PFSK-1 (cell line): ENCODE results near the gene ADGB.

Experiments used
- FOXP2 ChIP-seq: optimal IDR thresholded peaks from 2 replicates; pipeline ENCODE3; 2011; ENCODE audit warnings: borderline replicate concordance, control low read depth, inconsistent platforms; ENCODE audit not compliant: insufficient read depth; ENCODE audit errors: extremely low read length, extremely low read depth
- POLR2AphosphoS5 ChIP-seq: IDR thresholded peaks from 2 replicates; pipeline ENCODE4 v1.6.1; 2012; ENCODE audit warnings: low read depth, mild to moderate bottlenecking, control low read depth, low read length, moderate library complexity
- SIN3A ChIP-seq: IDR thresholded peaks from 2 replicates; pipeline ENCODE4 v1.6.1; 2012; ENCODE audit warnings: mild to moderate bottlenecking, low read length, moderate library complexity, borderline replicate concordance; ENCODE audit not compliant: insufficient read depth
- TAF1 ChIP-seq: IDR thresholded peaks from 2 replicates; pipeline ENCODE4 v1.6.1; 2012; ENCODE audit warnings: low read length, control low read depth, borderline replicate concordance; ENCODE audit not compliant: insufficient read depth
- TF ChIP-seq, protein P1 (sequence below), 2 experiments: IDR thresholded peaks; 2 replicates each; pipeline versions ENCODE4 v1.6.1 to v1.8.0; 2011 to 2012; ENCODE audit warnings: low read depth in 2 of 2, low read length in 2 of 2, control low read depth in 1 of 2, inconsistent platforms in 1 of 2, mild to moderate bottlenecking in 1 of 2, moderate library complexity in 1 of 2; ENCODE audit not compliant: insufficient read depth in 1 of 2

Gene ADGB

DNA sequence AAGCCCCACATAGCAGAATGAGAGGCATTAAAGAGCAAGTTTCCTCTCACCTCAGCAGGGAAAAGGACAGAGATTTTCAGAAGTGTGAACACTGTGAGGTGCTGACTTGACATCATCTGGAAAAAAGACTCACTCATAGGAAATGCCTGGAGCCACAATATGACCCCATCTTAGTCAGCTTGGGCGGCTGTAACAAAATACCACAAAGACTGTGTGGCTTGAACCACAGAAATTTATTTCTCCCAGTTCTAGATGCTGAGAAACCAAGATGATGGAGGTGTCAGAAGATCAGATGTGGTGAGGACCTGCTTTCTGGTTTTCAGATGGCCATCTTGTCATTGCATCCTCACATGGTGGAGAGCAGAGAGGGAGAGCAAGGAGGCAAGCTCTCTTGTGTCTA is 253.1 kb downstream of the ADGB start:
- TF ChIP-seq TAF1 (no peak), POLR2AphosphoS5 (no peak), FOXP2 (no peak), SIN3A (no peak)
- TF ChIP-seq, protein P1, sequence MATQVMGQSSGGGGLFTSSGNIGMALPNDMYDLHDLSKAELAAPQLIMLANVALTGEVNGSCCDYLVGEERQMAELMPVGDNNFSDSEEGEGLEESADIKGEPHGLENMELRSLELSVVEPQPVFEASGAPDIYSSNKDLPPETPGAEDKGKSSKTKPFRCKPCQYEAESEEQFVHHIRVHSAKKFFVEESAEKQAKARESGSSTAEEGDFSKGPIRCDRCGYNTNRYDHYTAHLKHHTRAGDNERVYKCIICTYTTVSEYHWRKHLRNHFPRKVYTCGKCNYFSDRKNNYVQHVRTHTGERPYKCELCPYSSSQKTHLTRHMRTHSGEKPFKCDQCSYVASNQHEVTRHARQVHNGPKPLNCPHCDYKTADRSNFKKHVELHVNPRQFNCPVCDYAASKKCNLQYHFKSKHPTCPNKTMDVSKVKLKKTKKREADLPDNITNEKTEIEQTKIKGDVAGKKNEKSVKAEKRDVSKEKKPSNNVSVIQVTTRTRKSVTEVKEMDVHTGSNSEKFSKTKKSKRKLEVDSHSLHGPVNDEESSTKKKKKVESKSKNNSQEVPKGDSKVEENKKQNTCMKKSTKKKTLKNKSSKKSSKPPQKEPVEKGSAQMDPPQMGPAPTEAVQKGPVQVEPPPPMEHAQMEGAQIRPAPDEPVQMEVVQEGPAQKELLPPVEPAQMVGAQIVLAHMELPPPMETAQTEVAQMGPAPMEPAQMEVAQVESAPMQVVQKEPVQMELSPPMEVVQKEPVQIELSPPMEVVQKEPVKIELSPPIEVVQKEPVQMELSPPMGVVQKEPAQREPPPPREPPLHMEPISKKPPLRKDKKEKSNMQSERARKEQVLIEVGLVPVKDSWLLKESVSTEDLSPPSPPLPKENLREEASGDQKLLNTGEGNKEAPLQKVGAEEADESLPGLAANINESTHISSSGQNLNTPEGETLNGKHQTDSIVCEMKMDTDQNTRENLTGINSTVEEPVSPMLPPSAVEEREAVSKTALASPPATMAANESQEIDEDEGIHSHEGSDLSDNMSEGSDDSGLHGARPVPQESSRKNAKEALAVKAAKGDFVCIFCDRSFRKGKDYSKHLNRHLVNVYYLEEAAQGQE (IDR thresholded peaks at IDR 0.05; ENCODE audit: insufficient read depth in 1 of 2, low read depth in 2 of 2, low read length in 2 of 2), result no peak

DNA sequence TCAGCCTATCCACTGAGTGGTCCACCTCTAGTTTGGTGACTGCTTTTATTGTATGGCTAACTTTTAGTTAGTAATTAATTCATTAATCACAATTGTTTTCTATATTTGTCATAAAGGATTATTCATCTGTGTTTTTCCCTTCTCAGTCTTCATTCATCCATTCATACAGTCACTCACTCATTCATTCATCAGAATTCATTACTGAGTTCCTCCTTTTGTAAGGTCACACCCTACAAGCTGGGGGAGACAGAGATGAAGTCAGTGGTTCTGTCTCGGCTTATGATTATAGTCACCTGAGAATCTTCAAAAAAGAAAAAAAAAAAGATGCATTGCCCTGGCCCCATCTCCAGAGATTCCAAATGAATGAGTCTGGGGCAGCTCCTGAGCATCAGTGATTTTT is 257.1 kb downstream of the ADGB start:
- TF ChIP-seq, protein P1 (IDR thresholded peaks at IDR 0.05; ENCODE audit: insufficient read depth in 1 of 2, low read depth in 2 of 2, low read length in 2 of 2), result no peak
- TF ChIP-seq POLR2AphosphoS5, result no peak
- TF ChIP-seq TAF1, result no peak
- no peak for TF ChIP-seq FOXP2
- no peak for TF ChIP-seq SIN3A

DNA sequence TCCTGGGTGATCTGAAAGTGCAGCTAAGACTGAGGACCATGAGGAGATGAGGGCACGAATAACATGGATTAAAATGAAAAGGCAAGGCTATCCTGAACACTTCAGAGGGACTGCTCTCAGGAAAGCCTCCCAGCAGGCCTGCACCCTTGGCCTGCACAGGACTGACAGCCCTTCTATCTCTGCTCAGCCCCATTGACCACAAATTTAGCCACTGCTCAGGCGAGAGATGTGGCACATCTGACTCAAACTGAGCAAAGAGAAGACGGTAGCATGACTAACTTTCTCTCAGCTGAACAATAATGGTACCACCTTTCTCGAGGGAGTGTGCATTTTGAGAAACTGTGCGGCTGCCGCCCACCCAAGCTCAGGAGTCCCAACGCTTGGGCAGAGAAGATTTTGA is 257.5 kb downstream of the ADGB start:
- no peak for TF ChIP-seq SIN3A
- TF ChIP-seq POLR2AphosphoS5, result no peak
- TF ChIP-seq, protein P1 (IDR thresholded peaks at IDR 0.05; ENCODE audit: insufficient read depth in 1 of 2, low read depth in 2 of 2, low read length in 2 of 2), result no peak
- TF ChIP-seq FOXP2, result no peak
- TF ChIP-seq TAF1, result no peak

DNA sequence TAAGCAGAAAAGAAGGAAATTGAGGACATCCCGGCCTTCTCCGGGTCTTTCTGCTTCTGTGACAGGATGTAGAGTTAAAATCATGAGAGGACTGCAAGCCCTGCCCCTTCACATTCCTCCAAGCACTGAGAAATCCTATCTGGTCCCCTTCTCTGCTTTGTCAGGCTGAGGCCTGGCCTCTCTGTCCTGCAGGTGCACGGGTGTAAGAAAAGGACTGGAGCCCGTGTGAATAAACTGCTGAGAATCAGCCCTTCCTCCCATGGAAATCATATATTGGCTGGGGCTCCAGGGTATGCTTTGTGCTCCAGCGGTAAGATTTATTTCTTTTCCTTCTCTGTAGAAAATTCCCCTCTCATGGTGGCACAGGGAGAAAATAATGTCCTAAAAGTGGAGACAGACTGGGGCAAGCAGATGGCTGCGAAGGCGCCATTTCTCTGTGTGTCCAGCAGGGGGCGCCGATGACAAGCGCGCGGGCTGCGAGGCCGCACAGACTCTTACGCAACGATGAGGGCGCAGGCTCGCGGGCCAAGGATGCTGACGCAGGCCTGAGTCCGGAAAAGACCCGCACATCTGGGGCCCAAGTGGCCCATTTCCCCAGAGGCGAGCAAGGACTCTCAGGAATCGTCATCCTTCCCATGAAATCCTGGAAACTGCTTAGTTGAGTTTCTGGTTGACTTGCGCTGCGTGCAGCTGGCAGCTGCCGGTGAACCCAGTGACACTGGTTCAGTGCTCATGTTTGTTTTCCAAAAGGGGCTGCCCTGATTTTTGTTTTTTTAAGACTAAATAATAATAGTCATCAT is 258.6 kb downstream of the ADGB start:
- peak; percentile 94 for TF ChIP-seq FOXP2
- no peak for TF ChIP-seq SIN3A

DNA sequence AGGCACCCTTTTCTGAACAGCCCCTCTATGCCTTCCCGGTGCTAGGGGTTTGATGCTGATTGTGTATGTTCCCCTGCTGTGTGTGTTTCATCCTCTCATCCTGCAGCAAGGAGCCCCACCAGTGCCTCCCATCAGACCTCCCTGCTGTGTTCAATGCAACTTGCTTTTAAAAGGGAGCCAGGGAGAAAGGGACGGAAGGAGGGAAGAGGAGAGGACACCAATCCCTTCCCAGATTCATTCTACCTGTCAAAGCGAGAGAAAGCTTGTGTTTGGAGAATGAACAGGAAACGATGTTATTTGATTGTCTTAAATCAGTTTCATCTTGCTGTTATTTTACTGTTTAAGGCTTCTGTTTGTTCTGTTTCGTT is 259.2 kb downstream of the ADGB start:
- TF ChIP-seq TAF1 (no peak), SIN3A (no peak), POLR2AphosphoS5 (no peak), FOXP2 (no peak)
- TF ChIP-seq, protein P1 (IDR thresholded peaks at IDR 0.05; ENCODE audit: insufficient read depth in 1 of 2, low read depth in 2 of 2, low read length in 2 of 2), result no peak
